NCI-H69 (cell line): ENCODE results near the gene SPPL2C.
A peak's percentile ranks its signal among the peaks of the same experiment; 100 is the strongest.

ENCODE experiments used
- DNase-seq: peaks from one replicate; lab custom pipeline; 2025; lab: John Stamatoyannopoulos, UW

The SPPL2C gene

GRCh38 chr17:45828582-45829133, 16.0 kb upstream of the SPPL2C start:
- DNase-seq, result peak; percentile 52

GRCh38 chr17:45833920-45834319, 10.8 kb upstream of the SPPL2C start:
- peak; percentile 56 for DNase-seq

GRCh38 chr17:45834471-45835396, 9.9 kb upstream of the SPPL2C start:
- DNase-seq, result peak; percentile 46

- no peak for DNase-seq
Measured at GRCh38 chr17:45835481-45835880, 9.2 kb upstream of the SPPL2C start.

- DNase-seq, result no peak
Measured at GRCh38 chr17:45836047-45837044, 8.3 kb upstream of the SPPL2C start.

GRCh38 chr17:45837187-45837586, 7.5 kb upstream of the SPPL2C start:
- no peak for DNase-seq

GRCh38 chr17:45837603-45838002, 7.1 kb upstream of the SPPL2C start:
- DNase-seq, result no peak

- DNase-seq, result no peak
Measured at GRCh38 chr17:45838751-45839295, 5.9 kb upstream of the SPPL2C start.

- DNase-seq, result no peak
Measured at GRCh38 chr17:45839442-45839841, 5.2 kb upstream of the SPPL2C start.

GRCh38 chr17:45841186-45841585, 3.5 kb upstream of the SPPL2C start:
- DNase-seq, result no peak

- DNase-seq, result peak; percentile 86
Measured at GRCh38 chr17:45841883-45842525, 2.7 kb upstream of the SPPL2C start.

- no peak for DNase-seq
Measured at GRCh38 chr17:45843722-45844121, 959 bp upstream of the SPPL2C start.

- no peak for DNase-seq
Measured at GRCh38 chr17:45845376-45846185, 900 bp downstream of the SPPL2C start.

- no peak for DNase-seq
Measured at GRCh38 chr17:45846223-45846622, 1.5 kb downstream of the SPPL2C start.

- DNase-seq, result no peak
Measured at GRCh38 chr17:45846646-45847045, 2.0 kb downstream of the SPPL2C start.

- DNase-seq, result no peak
Measured at GRCh38 chr17:45847101-45847500, 2.4 kb downstream of the SPPL2C start.

- DNase-seq, result no peak
Measured at GRCh38 chr17:45847747-45848146, 3.1 kb downstream of the SPPL2C start.

GRCh38 chr17:45848405-45848804, 3.7 kb downstream of the SPPL2C start:
- DNase-seq, result no peak

GRCh38 chr17:45848868-45849535, 4.3 kb downstream of the SPPL2C start:
- no peak for DNase-seq

GRCh38 chr17:45849536-45849990, 4.9 kb downstream of the SPPL2C start:
- no peak for DNase-seq
